Measurements from ENCODE around the gene TBC1D4. TPM values are rescaled to one million over a fixed set of nuclear protein-coding genes. Genes with fewer than 3 reads are reported as not detected.

The TBC1D4 gene
- total and polyA plus RNA-seq, 2 experiments from 2014 or later: 18.7 to 38.2 TPM

DNA sequence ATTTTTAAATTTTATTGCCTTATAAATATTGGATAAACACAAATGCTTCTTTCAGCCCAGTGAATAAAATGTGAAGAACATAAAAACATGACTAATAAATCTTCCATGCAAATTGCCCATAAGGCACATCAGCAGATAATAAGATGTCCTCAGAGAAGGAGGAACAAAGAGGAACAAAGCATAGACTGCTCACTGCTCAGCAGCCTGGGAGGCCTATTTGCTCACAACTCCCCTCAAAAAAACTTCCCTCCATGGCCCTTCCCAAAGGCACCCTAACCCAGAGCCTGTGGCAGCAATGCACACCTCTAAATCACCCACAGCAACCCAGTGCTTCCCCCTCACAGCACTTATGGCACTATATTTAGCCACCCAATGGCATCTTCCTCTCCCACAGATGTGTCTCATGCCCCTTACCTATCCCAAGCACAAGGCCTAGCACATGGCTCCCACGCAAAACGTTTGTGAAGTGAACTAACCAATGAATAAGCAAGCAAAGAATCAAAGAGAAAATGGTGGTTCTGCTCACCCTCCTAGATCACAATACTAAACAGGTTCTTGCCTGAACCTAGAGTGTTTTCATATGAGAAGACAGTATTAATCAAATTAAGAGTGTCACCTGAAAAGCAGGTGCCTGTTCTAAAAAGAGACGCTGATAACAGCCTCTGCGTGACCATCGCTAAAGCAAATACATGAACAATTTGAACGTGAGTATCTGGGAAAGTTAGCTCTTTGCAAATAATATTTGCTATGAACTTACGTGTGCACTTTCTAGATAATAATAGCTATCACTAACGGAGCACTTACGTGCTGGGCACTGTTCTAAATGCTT lies 96.9 kb downstream of the TBC1D4 start:
- H3K9me2 ChIP-seq (ENCODE audit: insufficient read depth): no peaks in the 10 kb centered on the region
- Mint-ChIP-seq H3K27ac (peak overlapping the region; percentile 60), H3K4me1 (peaks cover 12% of the 10 kb centered on the region; the same call in 2 of the 3 replicates), H3K9me3 (no peaks in the 10 kb centered on the region), H3K36me3 (ENCODE audit: low read depth) (no peaks in the 10 kb centered on the region), H3K27me3 (ENCODE audit: insufficient read depth, low read depth, poor library complexity) (no peaks in the 10 kb centered on the region), H3K4me3 (no peak overlapping the region)
- ATAC-seq (no peak; the same call in 2 of the 3 replicates), DNase-seq (ENCODE audit: low spot score) (no peak)
- H3K27me3 ChIP-seq (ENCODE audit: insufficient read depth): no peaks in the 10 kb centered on the region
- H3K27ac ChIP-seq (ENCODE audit: low read depth): no peak overlapping the region
- H2AFZ ChIP-seq: no peak overlapping the region
- no peaks in the 10 kb centered on the region for H3F3A ChIP-seq (replicated peaks; ENCODE audit: low read depth)
- no peak overlapping the region for H3K4me3 ChIP-seq
- H3K4me1 ChIP-seq (ENCODE audit: insufficient read depth): no peaks in the 10 kb centered on the region
- no peaks in the 10 kb centered on the region for H3K36me3 ChIP-seq (ENCODE audit: insufficient read depth)
- no peak overlapping the region for H3K4me2 ChIP-seq
- H4K20me1 ChIP-seq (replicated peaks; ENCODE audit: insufficient read depth): no peaks in the 10 kb centered on the region
- H3K79me2 ChIP-seq (replicated peaks; ENCODE audit: insufficient read depth): peaks cover 3% of the 10 kb centered on the region; the same call in 1 of the 2 replicates
- TF ChIP-seq ZNF114 (CRISPR knock-in tag; IDR thresholded peaks at IDR 0.05): no peak
- TF ChIP-seq, protein P1, sequence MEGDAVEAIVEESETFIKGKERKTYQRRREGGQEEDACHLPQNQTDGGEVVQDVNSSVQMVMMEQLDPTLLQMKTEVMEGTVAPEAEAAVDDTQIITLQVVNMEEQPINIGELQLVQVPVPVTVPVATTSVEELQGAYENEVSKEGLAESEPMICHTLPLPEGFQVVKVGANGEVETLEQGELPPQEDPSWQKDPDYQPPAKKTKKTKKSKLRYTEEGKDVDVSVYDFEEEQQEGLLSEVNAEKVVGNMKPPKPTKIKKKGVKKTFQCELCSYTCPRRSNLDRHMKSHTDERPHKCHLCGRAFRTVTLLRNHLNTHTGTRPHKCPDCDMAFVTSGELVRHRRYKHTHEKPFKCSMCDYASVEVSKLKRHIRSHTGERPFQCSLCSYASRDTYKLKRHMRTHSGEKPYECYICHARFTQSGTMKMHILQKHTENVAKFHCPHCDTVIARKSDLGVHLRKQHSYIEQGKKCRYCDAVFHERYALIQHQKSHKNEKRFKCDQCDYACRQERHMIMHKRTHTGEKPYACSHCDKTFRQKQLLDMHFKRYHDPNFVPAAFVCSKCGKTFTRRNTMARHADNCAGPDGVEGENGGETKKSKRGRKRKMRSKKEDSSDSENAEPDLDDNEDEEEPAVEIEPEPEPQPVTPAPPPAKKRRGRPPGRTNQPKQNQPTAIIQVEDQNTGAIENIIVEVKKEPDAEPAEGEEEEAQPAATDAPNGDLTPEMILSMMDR (conservative IDR thresholded peaks at IDR 0.05; ENCODE audit: low read depth in 2 of 2): no peak
- TF ChIP-seq EZH2 (IDR thresholded peaks at IDR 0.05; ENCODE audit: low read depth, unreplicated experiment): no peak
- TF ChIP-seq, protein P2, sequence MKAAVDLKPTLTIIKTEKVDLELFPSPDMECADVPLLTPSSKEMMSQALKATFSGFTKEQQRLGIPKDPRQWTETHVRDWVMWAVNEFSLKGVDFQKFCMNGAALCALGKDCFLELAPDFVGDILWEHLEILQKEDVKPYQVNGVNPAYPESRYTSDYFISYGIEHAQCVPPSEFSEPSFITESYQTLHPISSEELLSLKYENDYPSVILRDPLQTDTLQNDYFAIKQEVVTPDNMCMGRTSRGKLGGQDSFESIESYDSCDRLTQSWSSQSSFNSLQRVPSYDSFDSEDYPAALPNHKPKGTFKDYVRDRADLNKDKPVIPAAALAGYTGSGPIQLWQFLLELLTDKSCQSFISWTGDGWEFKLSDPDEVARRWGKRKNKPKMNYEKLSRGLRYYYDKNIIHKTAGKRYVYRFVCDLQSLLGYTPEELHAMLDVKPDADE (IDR thresholded peaks at IDR 0.05): no peak
- no peak for TF ChIP-seq STAT1 (IDR thresholded peaks at IDR 0.05; ENCODE audit: unreplicated experiment)
- TF ChIP-seq POLR2AphosphoS5 (IDR thresholded peaks at IDR 0.05; ENCODE audit: low read depth): no peak
- TF ChIP-seq EZH2phosphoT487 (IDR thresholded peaks at IDR 0.05; ENCODE audit: unreplicated experiment): no peak
- TF ChIP-seq, protein P3, sequence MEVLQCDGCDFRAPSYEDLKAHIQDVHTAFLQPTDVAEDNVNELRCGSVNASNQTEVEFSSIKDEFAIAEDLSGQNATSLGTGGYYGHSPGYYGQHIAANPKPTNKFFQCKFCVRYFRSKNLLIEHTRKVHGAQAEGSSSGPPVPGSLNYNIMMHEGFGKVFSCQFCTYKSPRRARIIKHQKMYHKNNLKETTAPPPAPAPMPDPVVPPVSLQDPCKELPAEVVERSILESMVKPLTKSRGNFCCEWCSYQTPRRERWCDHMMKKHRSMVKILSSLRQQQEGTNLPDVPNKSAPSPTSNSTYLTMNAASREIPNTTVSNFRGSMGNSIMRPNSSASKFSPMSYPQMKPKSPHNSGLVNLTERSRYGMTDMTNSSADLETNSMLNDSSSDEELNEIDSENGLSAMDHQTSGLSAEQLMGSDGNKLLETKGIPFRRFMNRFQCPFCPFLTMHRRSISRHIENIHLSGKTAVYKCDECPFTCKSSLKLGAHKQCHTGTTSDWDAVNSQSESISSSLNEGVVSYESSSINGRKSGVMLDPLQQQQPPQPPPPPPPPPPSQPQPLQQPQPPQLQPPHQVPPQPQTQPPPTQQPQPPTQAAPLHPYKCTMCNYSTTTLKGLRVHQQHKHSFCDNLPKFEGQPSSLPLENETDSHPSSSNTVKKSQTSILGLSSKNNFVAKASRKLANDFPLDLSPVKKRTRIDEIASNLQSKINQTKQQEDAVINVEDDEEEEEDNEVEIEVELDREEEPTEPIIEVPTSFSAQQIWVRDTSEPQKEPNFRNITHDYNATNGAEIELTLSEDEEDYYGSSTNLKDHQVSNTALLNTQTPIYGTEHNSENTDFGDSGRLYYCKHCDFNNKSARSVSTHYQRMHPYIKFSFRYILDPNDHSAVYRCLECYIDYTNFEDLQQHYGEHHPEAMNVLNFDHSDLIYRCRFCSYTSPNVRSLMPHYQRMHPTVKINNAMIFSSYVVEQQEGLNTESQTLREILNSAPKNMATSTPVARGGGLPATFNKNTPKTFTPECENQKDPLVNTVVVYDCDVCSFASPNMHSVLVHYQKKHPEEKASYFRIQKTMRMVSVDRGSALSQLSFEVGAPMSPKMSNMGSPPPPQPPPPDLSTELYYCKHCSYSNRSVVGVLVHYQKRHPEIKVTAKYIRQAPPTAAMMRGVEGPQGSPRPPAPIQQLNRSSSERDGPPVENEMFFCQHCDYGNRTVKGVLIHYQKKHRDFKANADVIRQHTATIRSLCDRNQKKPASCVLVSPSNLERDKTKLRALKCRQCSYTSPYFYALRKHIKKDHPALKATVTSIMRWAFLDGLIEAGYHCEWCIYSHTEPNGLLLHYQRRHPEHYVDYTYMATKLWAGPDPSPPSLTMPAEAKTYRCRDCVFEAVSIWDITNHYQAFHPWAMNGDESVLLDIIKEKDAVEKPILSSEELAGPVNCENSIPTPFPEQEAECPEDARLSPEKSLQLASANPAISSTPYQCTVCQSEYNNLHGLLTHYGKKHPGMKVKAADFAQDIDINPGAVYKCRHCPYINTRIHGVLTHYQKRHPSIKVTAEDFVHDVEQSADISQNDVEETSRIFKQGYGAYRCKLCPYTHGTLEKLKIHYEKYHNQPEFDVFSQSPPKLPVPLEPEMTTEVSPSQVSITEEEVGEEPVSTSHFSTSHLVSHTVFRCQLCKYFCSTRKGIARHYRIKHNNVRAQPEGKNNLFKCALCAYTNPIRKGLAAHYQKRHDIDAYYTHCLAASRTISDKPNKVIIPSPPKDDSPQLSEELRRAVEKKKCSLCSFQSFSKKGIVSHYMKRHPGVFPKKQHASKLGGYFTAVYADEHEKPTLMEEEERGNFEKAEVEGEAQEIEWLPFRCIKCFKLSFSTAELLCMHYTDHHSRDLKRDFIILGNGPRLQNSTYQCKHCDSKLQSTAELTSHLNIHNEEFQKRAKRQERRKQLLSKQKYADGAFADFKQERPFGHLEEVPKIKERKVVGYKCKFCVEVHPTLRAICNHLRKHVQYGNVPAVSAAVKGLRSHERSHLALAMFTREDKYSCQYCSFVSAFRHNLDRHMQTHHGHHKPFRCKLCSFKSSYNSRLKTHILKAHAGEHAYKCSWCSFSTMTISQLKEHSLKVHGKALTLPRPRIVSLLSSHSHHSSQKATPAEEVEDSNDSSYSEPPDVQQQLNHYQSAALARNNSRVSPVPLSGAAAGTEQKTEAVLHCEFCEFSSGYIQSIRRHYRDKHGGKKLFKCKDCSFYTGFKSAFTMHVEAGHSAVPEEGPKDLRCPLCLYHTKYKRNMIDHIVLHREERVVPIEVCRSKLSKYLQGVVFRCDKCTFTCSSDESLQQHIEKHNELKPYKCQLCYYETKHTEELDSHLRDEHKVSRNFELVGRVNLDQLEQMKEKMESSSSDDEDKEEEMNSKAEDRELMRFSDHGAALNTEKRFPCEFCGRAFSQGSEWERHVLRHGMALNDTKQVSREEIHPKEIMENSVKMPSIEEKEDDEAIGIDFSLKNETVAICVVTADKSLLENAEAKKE (CRISPR knock-in tag; IDR thresholded peaks at IDR 0.05): no peak
- TF ChIP-seq ZNF331 (CRISPR knock-in tag; IDR thresholded peaks at IDR 0.05; ENCODE audit: low read depth): no peak
- TF ChIP-seq JUNB (IDR thresholded peaks at IDR 0.05; ENCODE audit: unreplicated experiment): no peak
- TF ChIP-seq NANOG (IDR thresholded peaks at IDR 0.05; ENCODE audit: borderline replicate concordance): no peak
- TF ChIP-seq, protein P4, sequence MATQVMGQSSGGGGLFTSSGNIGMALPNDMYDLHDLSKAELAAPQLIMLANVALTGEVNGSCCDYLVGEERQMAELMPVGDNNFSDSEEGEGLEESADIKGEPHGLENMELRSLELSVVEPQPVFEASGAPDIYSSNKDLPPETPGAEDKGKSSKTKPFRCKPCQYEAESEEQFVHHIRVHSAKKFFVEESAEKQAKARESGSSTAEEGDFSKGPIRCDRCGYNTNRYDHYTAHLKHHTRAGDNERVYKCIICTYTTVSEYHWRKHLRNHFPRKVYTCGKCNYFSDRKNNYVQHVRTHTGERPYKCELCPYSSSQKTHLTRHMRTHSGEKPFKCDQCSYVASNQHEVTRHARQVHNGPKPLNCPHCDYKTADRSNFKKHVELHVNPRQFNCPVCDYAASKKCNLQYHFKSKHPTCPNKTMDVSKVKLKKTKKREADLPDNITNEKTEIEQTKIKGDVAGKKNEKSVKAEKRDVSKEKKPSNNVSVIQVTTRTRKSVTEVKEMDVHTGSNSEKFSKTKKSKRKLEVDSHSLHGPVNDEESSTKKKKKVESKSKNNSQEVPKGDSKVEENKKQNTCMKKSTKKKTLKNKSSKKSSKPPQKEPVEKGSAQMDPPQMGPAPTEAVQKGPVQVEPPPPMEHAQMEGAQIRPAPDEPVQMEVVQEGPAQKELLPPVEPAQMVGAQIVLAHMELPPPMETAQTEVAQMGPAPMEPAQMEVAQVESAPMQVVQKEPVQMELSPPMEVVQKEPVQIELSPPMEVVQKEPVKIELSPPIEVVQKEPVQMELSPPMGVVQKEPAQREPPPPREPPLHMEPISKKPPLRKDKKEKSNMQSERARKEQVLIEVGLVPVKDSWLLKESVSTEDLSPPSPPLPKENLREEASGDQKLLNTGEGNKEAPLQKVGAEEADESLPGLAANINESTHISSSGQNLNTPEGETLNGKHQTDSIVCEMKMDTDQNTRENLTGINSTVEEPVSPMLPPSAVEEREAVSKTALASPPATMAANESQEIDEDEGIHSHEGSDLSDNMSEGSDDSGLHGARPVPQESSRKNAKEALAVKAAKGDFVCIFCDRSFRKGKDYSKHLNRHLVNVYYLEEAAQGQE (IDR thresholded peaks at IDR 0.05; ENCODE audit: unreplicated experiment): no peak
- TF ChIP-seq CREB1 (CRISPR knock-in tag; IDR thresholded peaks at IDR 0.05; ENCODE audit: low read depth): no peak
